Right atrium auricular region (tissue), 2 donors: ENCODE results near the gene RPTOR. TPM values are rescaled to one million over a fixed set of nuclear protein-coding genes. Genes with fewer than 3 reads are reported as not detected.
"Not testable (repeated sequence)": the region's sequence is repeated elsewhere in the genome, so short reads cannot be mapped to it uniquely, and the experiment has no call there.

Experiments used
- DNase-seq: peaks from one replicate; pipeline ENCODE4 v3.0.0-alpha.2; 2019; ENCODE audit warnings: low spot score
- H3K27ac ChIP-seq, 2 donors: fragments of 200-600 bp; sonication (generic); 1 replicate in 1 of 2; 2 replicates in 1 of 2; pipeline ENCODE4 v1.5.1; 2016 to 2019
- H3K27me3 ChIP-seq, 2 donors: fragments of 200-600 bp; sonication (generic); one replicate each; pipeline versions ENCODE4 v1.5.1 to v1.6.0; 2017 to 2019
- H3K36me3 ChIP-seq: fragments of 200-600 bp; sonication (generic); one replicate; pipeline ENCODE4 v1.5.1; 2016
- H3K4me1 ChIP-seq, 2 donors: fragments of 200-600 bp; sonication (generic); one replicate each; pipeline versions ENCODE4 v1.5.1 to v1.6.0; 2017 to 2019
- H3K4me3 ChIP-seq, 2 donors: fragments of 200-600 bp; sonication (generic); 1 replicate in 1 of 2; 2 replicates in 1 of 2; pipeline ENCODE4 v1.5.1; 2017 to 2019; ENCODE audit warnings: mild to moderate bottlenecking in 1 of 2, moderate library complexity in 1 of 2
- H3K9me3 ChIP-seq, 2 donors: fragments of 200-600 bp; sonication (generic); one replicate each; pipeline ENCODE4 v1.5.1; 2019
- total RNA-seq, 2 donors: library from RNA; depleted of rRNA; stranded (reverse); fragments of >200 nt; gene quantifications; one replicate each; pipeline ENCODE4 v1.1.0, GENCODE V29; 2016
- TF ChIP-seq, protein P1 (sequence below), 2 donors: fragments of 200-600 bp; sonication (generic); IDR thresholded peaks; one replicate each; pipeline ENCODE4 v1.5.1; 2019; ENCODE audit warnings: antibody characterized with exemption in 2 of 2

RPTOR gene
- total RNA-seq, 2 donors from 2014 or later = 19.9 to 22.6 TPM

- Histone ChIP-seq H3K4me3 (no peak overlapping the region), H3K4me1 (no peaks in the 10 kb centered on the region), H3K9me3 (no peaks in the 10 kb centered on the region), H3K27me3 (no peaks in the 10 kb centered on the region), H3K36me3 (no peaks in the 10 kb centered on the region), H3K27ac (no peak overlapping the region)
- DNase-seq = no peak
- TF ChIP-seq, protein P1, sequence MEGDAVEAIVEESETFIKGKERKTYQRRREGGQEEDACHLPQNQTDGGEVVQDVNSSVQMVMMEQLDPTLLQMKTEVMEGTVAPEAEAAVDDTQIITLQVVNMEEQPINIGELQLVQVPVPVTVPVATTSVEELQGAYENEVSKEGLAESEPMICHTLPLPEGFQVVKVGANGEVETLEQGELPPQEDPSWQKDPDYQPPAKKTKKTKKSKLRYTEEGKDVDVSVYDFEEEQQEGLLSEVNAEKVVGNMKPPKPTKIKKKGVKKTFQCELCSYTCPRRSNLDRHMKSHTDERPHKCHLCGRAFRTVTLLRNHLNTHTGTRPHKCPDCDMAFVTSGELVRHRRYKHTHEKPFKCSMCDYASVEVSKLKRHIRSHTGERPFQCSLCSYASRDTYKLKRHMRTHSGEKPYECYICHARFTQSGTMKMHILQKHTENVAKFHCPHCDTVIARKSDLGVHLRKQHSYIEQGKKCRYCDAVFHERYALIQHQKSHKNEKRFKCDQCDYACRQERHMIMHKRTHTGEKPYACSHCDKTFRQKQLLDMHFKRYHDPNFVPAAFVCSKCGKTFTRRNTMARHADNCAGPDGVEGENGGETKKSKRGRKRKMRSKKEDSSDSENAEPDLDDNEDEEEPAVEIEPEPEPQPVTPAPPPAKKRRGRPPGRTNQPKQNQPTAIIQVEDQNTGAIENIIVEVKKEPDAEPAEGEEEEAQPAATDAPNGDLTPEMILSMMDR (IDR thresholded peaks at IDR 0.05) = no peak
These were observed 40.7 kb upstream of the RPTOR start for GRCh38 chr17:80503921-80504320.

DNA sequence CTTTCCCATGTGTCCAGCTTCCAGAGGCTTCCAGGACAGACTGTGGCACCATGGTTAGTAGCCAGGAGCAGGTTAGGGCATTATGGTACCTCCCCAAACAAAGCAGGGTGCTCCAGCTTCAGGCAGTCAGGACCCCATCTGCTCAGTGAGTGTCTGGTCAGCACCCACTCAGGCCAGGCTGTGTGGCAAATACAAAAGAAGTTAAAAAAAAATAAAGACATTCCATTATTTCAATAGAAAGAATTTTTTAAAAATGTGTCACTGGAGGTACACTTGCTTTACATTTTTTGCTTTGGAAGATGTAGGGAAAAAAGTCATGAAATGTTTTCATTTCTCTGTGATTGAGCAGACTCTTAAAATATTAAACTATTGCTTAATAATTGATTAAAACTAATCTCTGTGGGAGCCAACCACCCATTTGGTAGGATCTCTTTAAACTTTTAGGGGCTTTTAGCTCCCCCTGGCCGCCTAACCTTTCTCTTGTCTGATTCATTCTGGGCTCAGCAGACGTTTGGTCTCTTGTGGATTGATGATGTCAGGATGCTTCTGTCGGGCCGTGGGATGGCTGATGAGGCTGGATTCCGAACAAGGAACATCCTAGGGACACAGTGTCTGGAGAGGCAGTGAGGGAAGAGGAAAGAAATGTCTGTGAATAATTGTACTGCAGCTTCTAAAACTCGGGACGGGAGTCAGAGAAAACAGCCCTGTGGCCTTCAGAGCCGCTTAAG lies 39.8 kb upstream of the RPTOR start:
- no peak for DNase-seq
- H3K27me3 ChIP-seq = no peaks in the 10 kb centered on the region

GRCh38 chr17:80507177-80507576 lies 37.5 kb upstream of the RPTOR start:
- not testable (repeated sequence) for DNase-seq, H3K27me3 ChIP-seq, H3K4me1 ChIP-seq, H3K27ac ChIP-seq, H3K4me3 ChIP-seq, H3K36me3 ChIP-seq, H3K9me3 ChIP-seq

More for the DNA sequence above, 39.8 kb upstream of the RPTOR start:
- H3K4me3 ChIP-seq = no peak overlapping the region
- H3K27ac ChIP-seq = no peak overlapping the region
- H3K36me3 ChIP-seq = no peaks in the 10 kb centered on the region
- TF ChIP-seq, protein P1 (IDR thresholded peaks at IDR 0.05) = no peak
- H3K9me3 ChIP-seq = no peaks in the 10 kb centered on the region
- no peaks in the 10 kb centered on the region for H3K4me1 ChIP-seq

DNA sequence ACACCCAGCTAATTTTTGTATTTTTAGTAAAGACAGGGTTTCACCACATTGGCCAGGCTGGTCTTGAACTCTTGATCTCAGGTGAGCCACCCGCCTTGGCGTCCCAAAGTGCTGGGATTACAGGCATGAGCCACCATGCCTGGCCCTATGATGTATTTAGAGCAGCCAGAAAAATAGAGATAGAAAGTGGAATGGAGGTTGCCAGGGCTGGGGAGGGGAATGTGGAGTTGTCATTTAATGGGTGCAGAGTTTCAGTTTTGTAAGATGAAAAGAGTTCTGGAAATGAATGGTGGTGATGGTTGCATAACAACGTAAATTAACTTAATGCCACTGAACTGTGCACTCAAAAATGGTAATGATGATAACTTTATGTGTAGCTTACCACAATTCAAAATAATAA lies 36.7 kb upstream of the RPTOR start:
- DNase-seq = no peak
- no peaks in the 10 kb centered on the region for H3K36me3 ChIP-seq
- TF ChIP-seq, protein P1 (IDR thresholded peaks at IDR 0.05) = no peak
- no peak overlapping the region for H3K27ac ChIP-seq
- no peak overlapping the region for H3K4me3 ChIP-seq
- H3K27me3 ChIP-seq = no peaks in the 10 kb centered on the region
- H3K4me1 ChIP-seq = no peaks in the 10 kb centered on the region
- H3K9me3 ChIP-seq = no peaks in the 10 kb centered on the region

DNA sequence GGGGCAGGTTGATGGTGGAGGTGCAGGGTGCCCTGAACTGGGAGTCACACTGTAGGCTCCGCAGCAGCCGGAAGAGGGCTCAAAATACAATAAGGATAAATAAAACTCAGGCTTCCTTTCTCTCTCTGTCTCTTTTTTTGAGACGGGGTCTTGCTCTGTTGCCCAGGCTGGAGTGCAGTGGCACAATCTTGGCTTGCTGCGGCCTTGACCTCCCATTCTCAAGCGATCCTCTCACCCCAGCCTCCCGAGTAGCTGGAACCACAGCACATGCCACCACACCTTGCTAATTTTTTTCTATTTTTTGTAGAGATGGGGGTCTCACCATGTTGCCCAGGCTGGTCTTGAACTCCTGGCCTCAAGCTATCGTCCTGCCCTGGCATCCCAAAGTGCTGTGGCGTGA lies 35.3 kb upstream of the RPTOR start:
- Histone ChIP-seq H3K36me3 (no peaks in the 10 kb centered on the region), H3K9me3 (no peaks in the 10 kb centered on the region), H3K27me3 (no peaks in the 10 kb centered on the region), H3K27ac (no peak overlapping the region), H3K4me1 (no peaks in the 10 kb centered on the region), H3K4me3 (no peak overlapping the region)
- DNase-seq = no peak
- TF ChIP-seq, protein P1 (IDR thresholded peaks at IDR 0.05) = no peak

DNA sequence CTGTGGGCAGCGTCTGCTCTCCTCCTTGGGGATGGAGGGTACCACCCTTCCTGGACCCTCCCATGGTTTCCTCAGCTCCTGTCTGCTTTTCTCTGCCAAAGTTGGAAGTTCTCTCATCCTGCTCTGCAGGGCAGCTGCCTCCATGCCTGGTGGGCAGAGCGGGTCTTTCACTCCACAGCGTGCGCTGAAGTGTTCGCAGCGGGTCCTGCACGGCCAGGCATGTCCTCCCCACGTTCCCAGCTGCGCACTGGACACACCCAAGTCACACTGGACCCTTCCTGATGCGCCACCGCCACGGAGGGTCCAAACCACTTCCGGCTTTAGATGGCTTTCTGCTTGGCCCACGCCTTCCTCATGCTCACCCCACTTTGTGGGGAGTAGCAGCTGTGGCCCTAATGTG lies 34.5 kb upstream of the RPTOR start:
- TF ChIP-seq, protein P1 (IDR thresholded peaks at IDR 0.05) = no peak
- no peaks in the 10 kb centered on the region for H3K4me1 ChIP-seq
- H3K9me3 ChIP-seq = no peaks in the 10 kb centered on the region
- no peak overlapping the region for H3K27ac ChIP-seq
- H3K27me3 ChIP-seq = no peaks in the 10 kb centered on the region
- no peaks in the 10 kb centered on the region for H3K36me3 ChIP-seq
- no peak overlapping the region for H3K4me3 ChIP-seq
- no peak for DNase-seq
